D721Med (cell line): ENCODE data around the gene C1QTNF5.

Experiments
- DNase-seq: peaks from one replicate; pipeline ENCODE4 v3.0.0; 2011; ENCODE audit warnings: low spot score; ENCODE audit not compliant: insufficient read length
- FAIRE-seq: peaks from 2 replicates; lab custom pipeline; 2011; peaks lifted over from hg19 to GRCh38; lab: Jason Lieb, UNC
- CTCF ChIP-seq: IDR thresholded peaks from 2 replicates; pipeline ENCODE4 v1.5.1; 2012; ENCODE audit warnings: mild to moderate bottlenecking, control low read depth; ENCODE audit not compliant: insufficient read depth; ENCODE audit errors: missing control alignments

The C1QTNF5 gene

GRCh38 chr11:119309411-119309810, 31.3 kb downstream of the C1QTNF5 start:
- FAIRE-seq = no peak
- TF ChIP-seq CTCF = no peak
- no peak for DNase-seq

- TF ChIP-seq CTCF = no peak
- DNase-seq = no peak
- FAIRE-seq = no peak
Measured at GRCh38 chr11:119307974-119308373, 32.7 kb downstream of the C1QTNF5 start.

GRCh38 chr11:119307219-119307618, 33.5 kb downstream of the C1QTNF5 start:
- DNase-seq (no peak), FAIRE-seq (no peak)
- TF ChIP-seq CTCF = peak; percentile 33

- no peak for DNase-seq
- no peak for TF ChIP-seq CTCF
- no peak for FAIRE-seq
Measured at GRCh38 chr11:119306373-119306890, 34.3 kb downstream of the C1QTNF5 start.

GRCh38 chr11:119305556-119306372, 34.9 kb downstream of the C1QTNF5 start:
- FAIRE-seq (no peak), DNase-seq (no peak)
- TF ChIP-seq CTCF = no peak

- FAIRE-seq (no peak), DNase-seq (no peak)
- TF ChIP-seq CTCF = no peak
Measured at GRCh38 chr11:119303227-119303718, 37.4 kb downstream of the C1QTNF5 start.
